Mesenteric fat pad (tissue), 1 donor: ENCODE data around the gene CRYBG3. TPM values are rescaled to one million over a fixed set of nuclear protein-coding genes. Genes with fewer than 3 reads are reported as not detected.

ENCODE experiments used
- DNase-seq: peaks from one replicate; pipeline ENCODE4 v3.0.0-alpha.2; 2020; ENCODE audit warnings: low spot score
- total RNA-seq: library from RNA; stranded (reverse); fragmentation: NEBNext Ultra II Directional; extraction: Animal tissue kit (Norgen Biotek cat#: 25700); gene quantifications from one replicate; pipeline ENCODE4 v1.2.1, GENCODE V29; 2021
- donor health status: DM: yes; HTN: yes; CAD: no.

The CRYBG3 gene
- total RNA-seq, 1 donor from 2014 or later: 39.4 TPM

DNA sequence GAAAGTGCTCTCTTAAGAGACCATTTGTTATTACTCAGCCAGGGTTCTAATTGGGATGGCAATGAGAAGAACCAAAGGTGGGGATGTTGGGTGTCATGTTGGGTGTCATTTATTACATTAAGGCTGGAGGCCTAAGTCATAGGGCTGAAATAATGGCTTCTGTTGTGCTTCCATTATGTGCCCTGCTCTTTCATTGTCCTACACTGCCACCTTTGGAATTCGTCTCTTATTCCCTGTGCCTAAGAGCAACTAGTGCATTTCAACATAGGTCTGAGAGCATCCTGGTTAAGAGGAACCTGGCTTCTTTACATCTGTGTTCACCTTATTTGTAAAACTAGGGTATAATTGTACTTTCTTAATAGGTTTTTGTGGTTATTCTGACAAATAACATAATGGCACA lies 118.2 kb downstream of the CRYBG3 start:
- DNase-seq: no peak

DNA sequence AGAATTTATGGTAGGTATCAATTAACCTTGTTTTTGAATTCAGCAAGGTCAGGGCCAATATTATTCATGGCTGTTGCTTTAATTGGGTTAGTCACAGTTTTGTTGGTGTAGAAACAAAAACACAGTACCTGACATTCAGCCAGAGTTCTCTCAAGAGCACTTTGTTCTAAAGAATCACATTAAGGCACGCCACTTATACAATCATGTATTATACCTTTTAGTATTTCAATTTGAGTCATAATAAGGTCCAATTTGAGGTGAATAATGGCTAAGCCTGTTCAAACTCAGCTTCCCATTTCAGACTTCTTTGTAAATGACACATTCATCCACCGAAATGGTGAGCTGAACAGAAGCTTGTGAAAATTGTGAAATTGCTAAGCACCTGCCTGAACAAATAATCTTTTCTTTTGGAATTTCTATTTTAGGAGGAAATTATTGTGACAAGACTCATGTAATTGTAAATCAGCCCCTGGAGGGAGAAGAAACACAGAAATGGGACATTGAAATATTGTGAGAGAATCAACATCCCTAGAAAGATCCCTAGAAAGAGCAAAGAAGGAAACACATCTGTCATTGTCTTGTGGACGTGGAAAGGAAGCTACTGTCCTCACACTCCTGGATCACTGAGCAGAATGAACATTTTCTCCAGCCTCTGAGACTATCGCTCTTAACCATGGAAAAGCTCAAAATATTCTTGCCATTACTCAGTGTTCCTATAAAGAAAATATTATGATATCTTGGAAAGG lies 121.2 kb downstream of the CRYBG3 start:
- no peak for DNase-seq

DNA sequence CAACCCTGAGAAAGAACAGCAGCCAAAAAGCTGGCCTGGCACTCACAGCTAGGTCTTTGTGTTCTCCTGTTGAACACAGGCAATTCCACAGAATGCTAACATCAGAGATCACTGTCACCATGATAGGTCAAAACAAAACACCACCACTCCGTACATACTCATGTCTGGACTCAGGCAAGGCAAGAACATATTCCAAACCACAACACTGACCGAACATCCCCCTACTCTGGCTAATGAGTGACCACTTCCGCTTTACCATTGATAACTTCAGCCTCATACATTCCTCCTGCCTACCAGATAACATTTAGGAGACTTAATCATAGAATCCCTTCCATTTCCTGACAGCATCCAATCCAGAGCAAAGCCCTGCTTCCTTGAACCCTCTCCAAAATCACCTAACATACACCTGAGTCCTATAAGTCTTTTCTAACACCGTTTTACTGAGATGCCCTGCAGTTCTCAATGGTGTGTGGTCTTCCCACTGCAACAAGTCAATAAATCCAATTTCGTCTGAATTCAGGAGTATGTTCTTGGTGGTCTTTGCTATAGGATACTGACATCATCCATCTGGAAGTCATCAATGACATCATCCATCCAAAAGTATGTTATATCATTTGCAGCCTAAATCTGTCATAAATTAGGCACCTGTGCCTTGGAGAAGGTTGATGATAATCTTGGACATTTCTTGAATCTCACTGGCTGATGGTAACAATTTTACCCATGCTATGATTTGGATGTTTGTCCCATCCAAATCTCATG lies 126.7 kb downstream of the CRYBG3 start:
- DNase-seq: no peak

GRCh38 chr3:97949110-97949485 lies 127.3 kb downstream of the CRYBG3 start:
- no peak for DNase-seq

DNA sequence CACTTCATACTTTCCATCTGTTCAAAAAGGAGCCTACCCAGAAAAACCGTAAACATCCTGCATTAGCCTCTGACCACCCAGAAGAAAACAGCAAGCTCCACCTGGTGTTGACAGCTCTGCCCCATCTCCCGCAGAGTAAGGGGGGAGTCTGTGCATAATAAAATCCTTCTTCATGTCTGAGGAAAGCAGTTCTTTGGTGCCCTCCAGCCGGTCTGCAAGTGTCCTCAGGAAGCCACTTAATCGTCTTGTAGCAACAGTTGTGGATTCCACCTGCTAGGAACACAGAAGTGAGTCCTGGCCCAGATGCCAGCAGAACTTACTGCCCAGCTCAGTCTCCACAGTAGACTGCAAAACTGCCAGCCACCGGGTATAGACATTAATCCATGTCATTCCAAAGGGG lies 127.9 kb downstream of the CRYBG3 start:
- no peak for DNase-seq

DNA sequence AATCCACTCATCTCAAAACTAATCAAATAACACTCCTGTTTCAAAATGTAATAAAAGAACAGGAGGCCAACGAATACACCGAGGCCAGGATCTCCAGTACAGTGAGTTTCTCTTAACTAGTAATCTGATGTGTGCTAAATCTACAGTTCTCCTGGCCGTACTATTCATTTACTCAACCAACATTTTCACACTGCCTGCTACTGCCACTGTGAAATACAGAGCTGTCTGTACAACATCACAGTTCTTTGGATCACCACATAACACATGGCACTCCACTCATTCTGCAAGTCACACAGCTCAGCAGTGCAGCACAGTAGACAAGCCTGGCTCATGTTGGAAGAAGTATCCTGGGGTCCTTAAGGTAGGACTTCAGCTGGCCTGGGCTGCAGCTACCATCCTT lies 128.5 kb downstream of the CRYBG3 start:
- no peak for DNase-seq

DNA sequence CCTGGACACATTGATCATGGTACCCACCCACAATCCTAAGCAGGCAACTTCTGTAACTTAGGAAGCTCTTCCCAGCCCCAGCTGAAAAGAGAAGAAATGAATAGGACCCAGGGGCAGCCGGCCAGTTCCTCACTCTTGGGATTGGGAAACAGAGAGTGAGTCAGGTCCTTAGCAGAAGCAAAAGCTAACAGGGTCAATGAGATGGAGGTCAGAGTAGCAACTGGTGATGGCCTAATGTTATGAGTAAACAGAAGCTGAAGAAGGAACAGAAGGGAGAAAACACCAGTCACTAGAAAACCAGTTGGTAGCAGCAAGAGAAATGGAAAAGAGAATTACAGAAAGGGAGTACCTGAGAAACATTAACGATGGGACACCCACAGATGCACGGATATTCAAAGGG lies 130.5 kb downstream of the CRYBG3 start:
- no peak for DNase-seq

DNA sequence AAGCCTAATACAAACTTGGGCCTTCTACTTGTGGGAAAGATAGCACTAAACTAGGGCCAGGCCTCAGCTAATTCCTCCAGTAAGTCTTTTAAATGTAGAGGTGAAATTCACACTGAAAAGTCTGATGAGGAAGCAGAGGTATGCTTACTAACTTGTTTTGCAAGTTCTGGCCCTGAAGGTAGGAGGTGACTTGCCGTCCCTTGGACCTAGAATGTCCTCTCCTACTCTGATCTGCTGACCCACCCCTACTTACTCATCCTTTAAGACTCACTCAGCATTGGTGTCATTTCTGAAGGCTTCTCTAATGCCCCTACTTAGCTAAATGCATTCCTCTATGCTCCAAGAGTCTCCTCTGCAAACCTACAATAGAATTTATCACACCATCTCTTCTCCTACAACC lies 131.1 kb downstream of the CRYBG3 start:
- no peak for DNase-seq

DNA sequence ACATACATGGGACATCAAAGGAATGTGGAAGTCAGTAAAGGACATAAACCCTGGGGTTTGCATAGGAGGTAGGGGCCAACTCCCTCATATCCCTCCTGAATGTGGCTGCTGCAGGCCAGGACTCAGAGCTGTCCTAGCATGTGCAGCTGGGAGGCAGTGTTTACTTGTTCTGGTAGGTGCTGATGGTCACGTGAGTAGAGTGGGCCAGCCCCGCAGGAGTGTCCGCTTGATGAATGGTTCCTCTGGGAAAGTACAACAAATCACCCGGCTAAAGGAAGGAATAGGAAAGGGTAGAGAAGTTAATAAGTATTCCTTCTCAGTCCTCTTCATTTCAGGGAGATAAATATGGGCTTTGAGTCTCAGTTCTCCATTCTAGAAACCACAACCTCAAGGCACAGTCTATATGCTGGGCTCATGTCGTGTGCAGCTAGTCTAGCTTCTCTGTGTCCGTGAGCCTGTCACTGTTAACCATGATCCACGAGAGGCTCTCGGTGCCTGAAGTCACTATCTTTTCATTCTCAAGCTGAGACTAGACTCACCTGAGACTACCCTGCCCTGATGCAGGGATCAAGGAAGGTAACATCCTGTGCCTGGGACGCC lies 132.5 kb downstream of the CRYBG3 start:
- DNase-seq: no peak

DNA sequence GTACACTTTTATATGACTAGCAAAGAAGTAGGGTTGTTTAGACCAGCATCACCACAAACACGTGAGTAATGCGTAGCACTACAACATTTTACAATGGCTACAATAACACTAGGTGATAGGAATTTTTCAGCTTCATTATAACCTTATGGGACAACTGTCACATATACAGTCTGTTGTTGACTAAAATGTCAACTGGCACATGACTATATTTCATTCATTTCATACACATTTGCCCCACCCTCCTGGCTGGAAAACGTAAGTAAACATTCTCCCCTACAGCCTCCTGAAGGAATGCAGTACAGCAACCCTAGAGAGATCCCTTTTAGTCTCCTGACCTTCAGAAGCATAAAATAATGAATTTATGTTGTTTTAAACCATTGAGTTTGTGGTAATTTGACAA lies 134.2 kb downstream of the CRYBG3 start:
- DNase-seq: no peak

DNA sequence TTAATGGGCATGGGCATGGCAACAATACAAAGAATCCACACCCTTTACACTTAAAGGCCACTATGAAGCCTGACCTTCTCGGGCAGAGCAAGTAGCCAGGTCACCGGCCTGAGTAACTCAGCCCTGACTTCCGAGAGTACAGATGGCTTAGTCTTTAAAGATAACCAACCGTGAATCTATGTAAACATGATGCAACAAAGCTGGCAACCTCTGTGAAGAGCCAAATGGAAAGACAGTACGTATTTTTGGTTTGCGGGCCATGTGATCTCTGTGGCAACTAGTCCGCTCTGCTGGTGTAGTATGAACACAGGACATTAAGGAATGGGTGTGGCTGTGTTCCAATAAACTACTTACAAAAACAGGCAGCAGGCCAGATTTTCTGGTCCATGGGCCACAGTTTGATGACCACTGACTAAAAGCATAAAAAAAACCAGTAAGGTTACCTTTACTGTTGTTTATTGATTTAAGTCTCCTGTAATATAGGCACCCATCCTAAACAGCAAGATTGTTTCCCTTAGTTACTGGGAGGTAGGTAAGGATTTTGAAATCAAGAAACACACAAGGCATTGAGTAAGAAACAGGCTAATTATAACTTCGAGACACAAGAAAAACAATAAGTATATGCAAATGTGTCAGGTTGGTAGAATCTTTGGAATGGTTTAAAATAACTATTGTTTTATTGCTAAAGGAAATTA lies 136.0 kb downstream of the CRYBG3 start:
- no peak for DNase-seq

GRCh38 chr3:97958396-97958795 lies 136.6 kb downstream of the CRYBG3 start:
- no peak for DNase-seq

GRCh38 chr3:97958796-97959195 lies 137.0 kb downstream of the CRYBG3 start:
- no peak for DNase-seq

DNA sequence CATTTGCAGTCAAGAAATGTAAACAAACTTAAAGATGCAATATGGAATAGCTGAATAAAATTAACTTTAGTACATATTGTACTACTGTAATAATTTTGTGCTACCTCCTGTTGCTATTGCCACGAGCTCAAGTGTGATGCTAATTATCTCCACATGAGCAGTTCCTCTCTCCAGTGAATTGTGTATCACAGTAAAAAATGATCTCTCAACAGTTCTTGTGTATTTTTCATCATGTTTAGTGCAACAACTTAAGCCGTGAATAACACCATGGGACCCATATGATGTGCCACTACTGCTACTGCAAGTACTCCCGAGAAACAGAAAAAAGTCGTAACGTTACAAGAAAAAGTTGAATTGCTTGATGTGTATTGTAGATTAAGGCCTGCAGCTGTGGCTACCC lies 138.1 kb downstream of the CRYBG3 start:
- DNase-seq: no peak

- DNase-seq: no peak
These were observed 138.7 kb downstream of the CRYBG3 start for GRCh38 chr3:97960551-97960950.

GRCh38 chr3:97960993-97961766 lies 139.4 kb downstream of the CRYBG3 start:
- no peak for DNase-seq

GRCh38 chr3:97967966-97968365 lies 146.2 kb downstream of the CRYBG3 start:
- no peak for DNase-seq

DNA sequence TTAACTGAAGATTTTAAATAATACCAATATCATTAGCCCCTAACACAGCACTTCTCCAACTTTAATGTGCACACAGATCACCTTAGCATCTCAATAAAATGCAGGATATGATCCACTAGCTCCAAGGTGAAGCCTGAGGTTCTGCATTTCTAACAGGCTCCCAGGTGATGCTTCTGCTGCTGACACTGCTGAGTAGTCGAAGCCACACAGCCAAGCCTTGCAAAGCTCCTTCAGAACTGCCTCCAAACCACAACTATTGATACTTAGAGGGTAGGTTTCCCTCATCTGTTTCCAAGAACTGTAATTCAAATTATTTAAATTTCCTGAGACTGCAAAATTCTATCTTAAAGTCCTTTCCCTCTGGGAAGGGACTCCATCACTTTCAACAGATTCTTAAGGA lies 146.6 kb downstream of the CRYBG3 start:
- DNase-seq: no peak

GRCh38 chr3:97969541-97969940 lies 147.7 kb downstream of the CRYBG3 start:
- no peak for DNase-seq

- no peak for DNase-seq
These were observed 148.3 kb downstream of the CRYBG3 start for GRCh38 chr3:97970156-97970555.

GRCh38 chr3:97970956-97971620 lies 149.3 kb downstream of the CRYBG3 start:
- DNase-seq: no peak
